IPS-11a (cell line): ENCODE results near the gene MAG.

Experiments
- H3K4me3 ChIP-seq: one replicate; pipeline ENCODE4 v1.5.1; 2013; ENCODE audit warnings: low read depth, low read length, control low read depth

The MAG gene

GRCh38 chr19:35315883-35316282 is 23.9 kb downstream of the MAG start:
- H3K4me3 ChIP-seq = no peak overlapping the region

GRCh38 chr19:35316560-35316959 is 24.6 kb downstream of the MAG start:
- no peak overlapping the region for H3K4me3 ChIP-seq

- H3K4me3 ChIP-seq = no peak overlapping the region
Measured at GRCh38 chr19:35317464-35318043, 25.6 kb downstream of the MAG start.

GRCh38 chr19:35318679-35319448 is 26.9 kb downstream of the MAG start:
- H3K4me3 ChIP-seq = no peak overlapping the region

- H3K4me3 ChIP-seq = no peak overlapping the region
Measured at GRCh38 chr19:35320065-35320713, 28.2 kb downstream of the MAG start.

- H3K4me3 ChIP-seq = no peak overlapping the region
Measured at GRCh38 chr19:35321291-35321690, 29.3 kb downstream of the MAG start.

GRCh38 chr19:35322014-35322413 is 30.1 kb downstream of the MAG start:
- H3K4me3 ChIP-seq = no peak overlapping the region

GRCh38 chr19:35327642-35328041 is 35.7 kb downstream of the MAG start:
- H3K4me3 ChIP-seq = no peak overlapping the region

GRCh38 chr19:35328851-35329285 is 36.9 kb downstream of the MAG start, which contains the start of gene CD22:
Gene CD22, plus strand, starts transcription at chr19:35329187. Its CDS starts 2,854 bp downstream, at chr19:35332041.
- no peak within 1 kb of the TSS for H3K4me3 ChIP-seq

GRCh38 chr19:35329323-35329722 is 37.4 kb downstream of the MAG start:
- H3K4me3 ChIP-seq = no peak overlapping the region

GRCh38 chr19:35330475-35330874 is 38.5 kb downstream of the MAG start:
- H3K4me3 ChIP-seq = no peak overlapping the region

GRCh38 chr19:35331551-35332214 is 39.7 kb downstream of the MAG start:
- no peak overlapping the region for H3K4me3 ChIP-seq

GRCh38 chr19:35332817-35333216 is 40.9 kb downstream of the MAG start:
- no peak overlapping the region for H3K4me3 ChIP-seq

GRCh38 chr19:35334144-35334753 is 42.3 kb downstream of the MAG start:
- no peak overlapping the region for H3K4me3 ChIP-seq

GRCh38 chr19:35336166-35336955 is 44.4 kb downstream of the MAG start:
- no peak overlapping the region for H3K4me3 ChIP-seq

- H3K4me3 ChIP-seq = no peak overlapping the region
Measured at GRCh38 chr19:35337097-35337983, 45.4 kb downstream of the MAG start.

GRCh38 chr19:35337984-35338296 is 46.0 kb downstream of the MAG start:
- no peak overlapping the region for H3K4me3 ChIP-seq

GRCh38 chr19:35340431-35340830 is 48.5 kb downstream of the MAG start:
- no peak overlapping the region for H3K4me3 ChIP-seq

- H3K4me3 ChIP-seq = no peak overlapping the region
Measured at GRCh38 chr19:35341006-35341405, 49.0 kb downstream of the MAG start.
